Glutamatergic neuron (in vitro differentiated cells): ENCODE measurements around the gene LCOR. TPM values are rescaled to one million over a fixed set of nuclear protein-coding genes. Genes with fewer than 3 reads are reported as not detected.

Source experiments
- DNase-seq: peaks from one replicate; pipeline ENCODE4 v3.0.0; 2022
- H3K27ac Mint-ChIP-seq: one replicate; pipeline ENCODE4 v1.8.0; 2020; ENCODE audit warnings: mild to moderate bottlenecking, mixed read lengths, inconsistent platforms; ENCODE audit not compliant: unreplicated experiment
- H3K27me3 Mint-ChIP-seq: one replicate; pipeline ENCODE4 v1.8.0; 2020; ENCODE audit warnings: mild to moderate bottlenecking, moderate library complexity, mixed read lengths, inconsistent platforms; ENCODE audit not compliant: unreplicated experiment
- H3K36me3 Mint-ChIP-seq: one replicate; pipeline ENCODE4 v1.8.0; 2020; ENCODE audit warnings: mild to moderate bottlenecking, mixed read lengths, inconsistent platforms; ENCODE audit not compliant: unreplicated experiment
- H3K4me1 Mint-ChIP-seq: one replicate; pipeline ENCODE4 v1.8.0; 2020; ENCODE audit warnings: mild to moderate bottlenecking, low read depth, mixed read lengths, inconsistent platforms; ENCODE audit not compliant: unreplicated experiment
- H3K4me3 Mint-ChIP-seq: one replicate; pipeline ENCODE4 v1.8.0; 2020; ENCODE audit warnings: mild to moderate bottlenecking, mixed read lengths, inconsistent platforms; ENCODE audit not compliant: unreplicated experiment
- H3K9me3 Mint-ChIP-seq: one replicate; pipeline ENCODE4 v1.8.0; 2020; ENCODE audit warnings: mild to moderate bottlenecking, moderate library complexity, mixed read lengths, inconsistent platforms; ENCODE audit not compliant: unreplicated experiment
- CTCF ChIP-seq: fragments of 200-600 bp; sonication (generic); IDR thresholded peaks from one replicate; pipeline ENCODE4 v1.5.0; 2021; ENCODE audit not compliant: partially characterized antibody, unreplicated experiment
- total RNA-seq: library from RNA; stranded (reverse); fragmentation: NEBNext Ultra II Directional; extraction: Animal tissue kit (Norgen Biotek cat#: 25700); gene quantifications from one replicate; pipeline ENCODE4 v1.2.1, GENCODE V29; 2021; ENCODE audit not compliant: unreplicated experiment

The LCOR gene
- total RNA-seq, 1 donor from 2014 or later, result 132 TPM

GRCh38 chr10:96972264-96972663 lies 140.2 kb downstream of the LCOR start:
- Mint-ChIP-seq H3K27ac (no peak overlapping the region), H3K4me1 (peaks cover 3% of the 10 kb centered on the region), H3K36me3 (no peaks in the 10 kb centered on the region), H3K9me3 (peaks cover 2% of the 10 kb centered on the region), H3K27me3 (no peaks in the 10 kb centered on the region), H3K4me3 (no peak overlapping the region)
- TF ChIP-seq CTCF, result no peak
- no peak for DNase-seq

- DNase-seq, result no peak
- Mint-ChIP-seq H3K27me3 (no peaks in the 10 kb centered on the region), H3K27ac (no peak overlapping the region), H3K4me1 (no peaks in the 10 kb centered on the region), H3K4me3 (no peak overlapping the region), H3K36me3 (no peaks in the 10 kb centered on the region), H3K9me3 (peaks cover 2% of the 10 kb centered on the region)
- no peak for TF ChIP-seq CTCF
Measured at GRCh38 chr10:96973809-96974747, 142.0 kb downstream of the LCOR start.

GRCh38 chr10:96975136-96975535 lies 143.0 kb downstream of the LCOR start:
- no peak overlapping the region for H3K4me3 Mint-ChIP-seq
- no peaks in the 10 kb centered on the region for H3K27me3 Mint-ChIP-seq
- no peaks in the 10 kb centered on the region for H3K4me1 Mint-ChIP-seq
- no peaks in the 10 kb centered on the region for H3K36me3 Mint-ChIP-seq
- TF ChIP-seq CTCF, result no peak
- no peaks in the 10 kb centered on the region for H3K9me3 Mint-ChIP-seq
- no peak overlapping the region for H3K27ac Mint-ChIP-seq
- DNase-seq, result no peak

GRCh38 chr10:96978621-96979154 lies 146.6 kb downstream of the LCOR start:
- Mint-ChIP-seq H3K9me3 (no peaks in the 10 kb centered on the region), H3K4me1 (peaks cover 2% of the 10 kb centered on the region), H3K27ac (no peak overlapping the region), H3K27me3 (peaks cover 1% of the 10 kb centered on the region), H3K4me3 (no peak overlapping the region), H3K36me3 (peaks cover 13% of the 10 kb centered on the region)
- no peak for TF ChIP-seq CTCF
- DNase-seq, result no peak
